Activated CD4-positive, alpha-beta T cell treated with anti-CD3 and anti-CD28 coated beads for 1 hour (primary cell): Measurements from ENCODE around the gene CKAP2.
"Not testable (repeated sequence)": the region's sequence is repeated elsewhere in the genome, so short reads cannot be mapped to it uniquely, and the experiment has no call there.

ENCODE experiments used
- DNase-seq: peaks from one replicate; pipeline ENCODE4 v3.0.0-alpha.2; 2020

Gene CKAP2

DNA sequence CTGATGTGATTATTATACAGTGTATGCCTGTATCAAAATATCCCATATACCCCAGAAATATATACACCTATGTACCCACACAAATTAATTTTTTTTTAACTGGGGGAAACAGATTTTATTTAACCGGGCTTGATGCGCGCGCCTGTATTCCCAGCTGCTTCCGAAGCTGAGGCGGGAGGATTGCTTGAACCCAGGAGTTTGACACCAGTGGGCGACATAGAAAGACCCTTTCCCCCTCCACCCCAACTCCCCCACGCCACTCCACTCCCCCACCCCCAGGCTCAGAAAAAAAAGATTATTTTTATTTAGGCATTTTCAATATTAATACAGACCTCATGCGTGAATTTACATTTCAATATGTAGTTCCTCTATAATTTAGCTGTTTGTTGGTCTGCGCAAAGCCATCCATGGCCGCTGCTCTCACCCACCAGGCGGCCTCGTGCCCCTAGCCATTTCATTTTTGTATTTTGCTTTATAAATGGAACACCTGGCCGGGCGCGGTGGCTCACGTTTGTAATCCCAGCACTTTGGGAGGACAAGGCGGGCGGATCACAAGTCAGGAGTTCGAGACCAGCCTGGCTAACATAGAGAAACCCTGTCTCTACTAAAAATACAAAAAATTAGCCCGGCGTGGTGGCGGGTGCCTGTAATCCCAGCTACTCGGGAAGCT is 4.0 kb upstream of the CKAP2 start:
- DNase-seq, result no peak

DNA sequence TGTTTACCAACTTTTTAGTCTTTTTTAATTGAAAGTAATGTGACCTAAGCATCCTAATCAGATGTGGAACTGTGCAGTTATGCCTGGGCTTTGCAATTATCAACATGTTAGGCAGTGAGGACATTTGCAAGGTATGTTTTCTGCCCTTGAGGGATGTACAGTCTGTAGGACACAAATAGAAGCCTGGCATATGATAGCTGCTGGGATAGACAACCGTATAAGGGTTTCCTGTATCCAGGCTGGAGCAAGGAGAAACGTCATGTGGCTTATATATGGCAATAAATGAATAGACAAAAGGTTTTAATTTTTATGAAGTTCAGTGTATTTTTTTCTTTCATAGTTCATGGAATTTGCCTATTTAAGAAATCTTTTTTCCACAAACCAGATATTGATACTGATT is 2.8 kb upstream of the CKAP2 start:
- DNase-seq, result no peak

DNA sequence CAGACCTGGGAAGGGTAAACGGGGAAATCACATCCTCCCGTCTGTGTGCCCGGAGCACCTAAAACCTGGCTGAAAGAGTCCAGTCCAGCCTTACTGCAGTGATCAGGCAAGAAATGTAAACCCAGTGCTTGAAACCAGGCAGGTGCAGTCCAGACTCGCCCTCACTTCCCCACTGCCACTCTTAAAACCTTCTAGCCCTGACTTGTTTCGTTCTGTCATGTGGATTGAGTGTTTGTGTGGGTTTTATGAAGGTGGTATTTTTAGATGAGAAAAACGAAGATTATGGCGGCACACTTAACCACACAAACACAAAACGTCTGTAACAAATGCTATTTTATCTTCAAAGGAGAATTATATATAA is 839 bp upstream of the CKAP2 start:
- DNase-seq, result no peak

GRCh38 chr13:52455677-52456041 is 381 bp downstream of the CKAP2 start:
- peak; percentile 66 for DNase-seq

DNA sequence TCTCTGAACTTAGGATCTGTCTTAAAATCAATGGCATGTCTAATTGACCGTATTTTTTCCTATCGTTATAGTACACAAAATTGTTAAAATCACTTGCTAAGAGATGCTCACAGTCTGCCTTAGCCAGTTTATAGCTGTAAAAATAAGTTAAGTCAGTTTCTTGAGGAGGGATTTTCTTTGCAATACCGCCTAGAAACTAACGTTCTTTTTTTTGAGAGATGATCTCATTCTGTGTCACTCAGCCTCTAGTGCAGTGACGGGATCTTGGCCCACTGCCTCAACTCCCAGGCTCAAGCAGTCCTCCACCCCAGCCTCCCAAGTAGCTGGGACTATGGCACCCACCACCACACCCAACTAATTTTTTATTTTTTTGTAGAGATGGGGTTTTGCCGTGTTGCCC is 4.4 kb downstream of the CKAP2 start:
- no peak for DNase-seq

DNA sequence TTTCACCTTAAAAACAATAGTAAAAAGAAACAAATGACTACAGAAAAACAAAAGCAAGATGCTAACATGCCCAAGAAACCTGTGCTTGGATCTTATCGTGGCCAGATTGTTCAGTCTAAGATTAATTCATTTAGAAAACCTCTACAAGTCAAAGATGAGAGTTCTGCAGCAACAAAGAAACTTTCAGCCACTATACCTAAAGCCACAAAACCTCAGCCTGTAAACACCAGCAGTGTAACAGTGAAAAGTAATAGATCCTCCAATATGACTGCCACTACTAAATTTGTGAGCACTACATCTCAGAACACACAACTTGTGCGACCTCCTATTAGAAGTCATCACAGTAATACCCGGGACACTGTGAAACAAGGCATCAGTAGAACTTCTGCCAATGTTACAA is 6.0 kb downstream of the CKAP2 start:
- DNase-seq, result no peak

DNA sequence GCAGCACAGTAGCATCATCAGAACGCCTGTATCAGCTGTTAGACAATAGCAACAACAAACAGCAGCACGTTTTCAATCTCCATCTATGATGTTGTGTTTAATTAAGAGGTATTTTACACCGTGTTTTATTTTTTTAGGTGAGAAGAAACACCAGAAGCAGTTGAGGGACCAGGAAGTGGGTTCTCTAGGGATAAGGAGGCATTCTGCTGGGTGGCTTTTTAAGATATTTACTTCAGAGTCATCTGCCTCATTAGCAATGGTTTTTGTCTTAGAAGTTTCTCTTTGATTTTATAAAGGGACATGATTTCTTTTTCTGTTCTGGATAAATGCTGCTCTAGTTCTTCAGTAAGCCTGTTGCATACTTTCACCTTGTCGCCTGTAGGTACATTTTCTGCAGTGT is 8.2 kb downstream of the CKAP2 start:
- no peak for DNase-seq

DNA sequence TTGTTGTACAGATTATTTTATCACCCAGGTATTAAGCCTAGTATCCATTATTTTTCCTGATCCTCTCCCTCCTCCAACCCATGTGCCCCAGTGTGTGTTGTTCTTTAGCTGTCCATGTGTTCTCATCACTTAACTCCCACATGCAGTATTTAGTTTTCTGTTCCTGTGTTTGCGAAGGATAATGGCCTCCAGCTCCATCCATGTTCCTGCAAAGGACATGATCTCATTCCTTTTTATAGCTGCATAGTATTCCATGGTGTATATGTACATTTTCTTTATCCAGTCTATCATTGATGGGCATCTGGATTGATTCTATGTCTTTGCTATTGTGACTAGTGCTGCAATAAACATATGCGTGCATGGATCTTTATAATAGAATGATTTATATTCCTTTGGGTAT is 13.2 kb downstream of the CKAP2 start:
- not testable (repeated sequence) for DNase-seq

DNA sequence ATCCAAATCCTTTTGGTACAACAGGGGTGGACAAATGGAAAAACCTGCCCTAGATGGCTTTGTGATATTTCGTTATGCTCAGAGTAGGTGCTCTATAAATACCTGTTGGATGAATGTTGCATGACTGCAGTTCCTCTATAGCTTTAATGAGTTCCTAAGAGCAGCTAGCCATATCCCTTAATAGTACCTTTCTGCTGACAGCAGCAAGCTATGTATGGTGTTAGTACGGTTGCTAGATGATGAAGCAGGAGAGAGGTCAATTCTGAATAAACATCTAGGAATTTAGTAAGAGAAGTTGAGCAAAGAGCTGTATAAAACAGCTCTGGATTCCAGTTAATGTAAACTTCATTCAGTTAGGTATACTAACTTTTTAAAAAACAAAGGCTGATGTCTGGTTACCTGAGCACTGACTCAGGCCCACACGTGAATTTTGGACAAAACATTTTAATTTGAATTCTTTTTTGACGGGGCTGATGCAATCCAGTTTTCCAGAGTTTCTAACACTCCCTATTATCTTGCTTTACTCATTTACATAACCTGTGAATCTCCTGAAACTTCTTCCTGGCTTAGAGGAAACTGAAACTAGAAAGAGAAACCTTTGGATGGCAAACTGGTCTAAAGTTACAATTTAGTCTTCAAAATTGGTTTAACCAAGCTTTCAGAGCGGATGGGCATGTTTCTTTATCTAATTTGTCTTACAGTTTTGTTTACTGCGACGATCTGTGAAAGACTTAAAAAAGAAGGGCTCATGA is 25.6 kb downstream of the CKAP2 start:
- DNase-seq, result not testable (repeated sequence)

DNA sequence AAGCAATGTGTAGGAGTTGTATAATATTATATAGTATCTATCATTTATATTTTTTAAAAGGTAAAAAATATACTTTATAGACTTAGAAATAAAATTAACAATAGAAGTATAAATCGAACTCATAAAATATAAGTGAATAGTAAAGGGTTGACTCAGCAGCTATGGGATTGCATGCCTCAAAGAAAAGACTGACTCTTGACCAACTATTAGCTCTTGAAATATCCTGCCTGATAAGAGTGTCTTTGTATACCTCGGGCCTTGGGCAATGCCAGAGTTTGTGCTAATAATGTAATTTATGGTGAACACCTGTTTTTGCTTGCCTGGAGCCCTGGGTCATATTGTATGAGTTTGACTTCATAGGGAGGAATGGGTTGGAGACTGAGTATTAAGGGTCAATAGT is 31.8 kb downstream of the CKAP2 start:
- not testable (repeated sequence) for DNase-seq

DNA sequence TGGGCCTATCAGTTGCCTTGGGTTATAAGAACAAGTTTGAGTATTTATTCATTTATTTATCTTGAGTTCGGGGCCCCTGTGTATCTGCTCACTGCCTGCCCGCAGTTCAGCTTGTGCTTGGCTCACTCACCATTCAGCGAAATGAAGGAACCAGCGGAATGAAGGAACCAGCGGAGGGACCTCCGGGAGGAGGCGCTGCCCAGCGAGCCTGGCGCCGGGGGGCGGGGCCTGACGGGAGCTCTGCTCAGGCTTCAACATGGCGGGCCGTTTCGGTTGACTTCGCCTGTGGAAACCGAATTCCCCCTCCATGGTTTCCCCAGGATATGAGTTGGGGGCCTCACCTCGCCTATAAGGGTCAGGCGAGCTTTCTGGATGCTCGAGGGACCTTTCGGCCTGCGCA is 33.5 kb downstream of the CKAP2 start:
- DNase-seq, result not testable (repeated sequence)

DNA sequence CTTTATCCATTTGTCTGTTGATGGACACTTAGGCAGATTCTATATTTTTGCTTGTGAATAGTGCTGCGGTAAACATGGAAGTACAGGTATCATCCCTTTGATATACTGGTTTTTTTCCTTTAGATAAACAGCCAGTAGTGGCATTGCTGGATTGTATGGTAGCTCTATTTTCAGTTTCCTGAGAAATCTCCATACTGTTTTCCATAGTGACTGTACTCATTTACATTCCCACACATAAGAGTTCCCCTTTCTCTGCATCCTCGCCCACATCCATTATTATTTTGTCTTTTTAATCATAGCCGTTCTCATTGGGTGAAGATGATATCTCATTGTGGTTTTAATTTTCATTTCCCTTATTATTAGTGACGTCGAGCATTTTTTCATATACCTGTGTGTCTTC is 35.7 kb downstream of the CKAP2 start:
- DNase-seq, result not testable (repeated sequence)

DNA sequence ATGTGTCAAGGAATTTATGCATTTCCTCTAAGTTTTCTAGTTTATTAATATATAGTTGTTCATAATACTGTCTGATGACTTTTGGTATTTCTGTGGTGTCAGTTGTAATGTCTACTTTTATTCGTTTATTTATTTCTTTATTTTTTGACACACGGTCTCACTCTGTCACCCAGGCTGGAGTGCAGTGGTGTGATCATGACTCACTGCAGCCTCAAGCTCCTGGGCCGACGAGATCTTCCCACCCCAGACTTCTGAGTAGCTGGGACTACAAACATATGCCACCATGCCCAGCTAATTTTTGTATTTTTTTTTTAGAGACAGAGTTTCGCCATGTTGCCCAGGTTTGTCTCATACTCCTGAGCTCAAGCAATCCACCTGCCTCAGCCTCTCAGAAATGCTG is 39.0 kb downstream of the CKAP2 start:
- DNase-seq, result not testable (repeated sequence)

- DNase-seq, result not testable (repeated sequence)
Measured at GRCh38 chr13:52497979-52498378, 42.7 kb downstream of the CKAP2 start.

DNA sequence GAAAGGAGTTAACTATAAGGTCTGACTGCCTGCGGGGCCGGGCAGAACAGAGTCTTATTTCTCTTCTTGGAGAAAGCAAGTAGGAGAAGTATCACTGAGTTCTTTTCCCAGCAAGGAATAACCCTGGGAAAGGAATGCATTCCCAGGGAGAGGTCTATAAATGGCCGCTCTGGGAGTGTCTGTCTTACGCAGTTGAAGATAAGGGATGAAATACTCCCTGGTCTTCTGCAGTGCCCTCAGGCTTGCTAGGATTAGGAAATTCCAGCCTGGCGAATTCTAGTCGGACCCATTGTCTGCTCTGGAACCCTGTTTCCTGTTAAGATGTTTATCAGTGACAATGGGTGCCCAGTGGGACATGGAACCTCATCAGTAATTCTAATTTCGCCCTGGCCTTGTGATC is 47.0 kb downstream of the CKAP2 start:
- DNase-seq, result not testable (repeated sequence)

DNA sequence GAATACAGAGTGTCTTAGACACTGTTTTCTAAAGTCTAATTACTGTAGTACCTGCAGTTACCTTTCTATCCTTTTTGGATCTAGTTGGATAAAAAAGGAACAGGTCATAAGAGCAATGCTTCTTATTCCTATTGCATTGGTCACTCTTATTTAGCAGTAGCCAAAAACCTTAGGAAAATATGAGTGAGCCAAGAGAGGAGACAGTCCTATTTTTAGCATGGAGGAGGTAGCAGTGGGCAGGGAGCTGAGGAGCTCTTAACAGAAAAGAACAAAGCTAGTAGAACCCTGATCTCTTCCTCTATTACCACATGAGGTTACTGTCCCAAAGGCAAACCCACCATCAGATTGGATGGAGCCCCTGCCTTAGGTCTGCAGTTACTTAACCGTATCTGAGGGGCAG is 50.6 kb downstream of the CKAP2 start:
- DNase-seq, result not testable (repeated sequence)

- DNase-seq, result not testable (repeated sequence)
Measured at GRCh38 chr13:52509532-52509931, 54.3 kb downstream of the CKAP2 start.

DNA sequence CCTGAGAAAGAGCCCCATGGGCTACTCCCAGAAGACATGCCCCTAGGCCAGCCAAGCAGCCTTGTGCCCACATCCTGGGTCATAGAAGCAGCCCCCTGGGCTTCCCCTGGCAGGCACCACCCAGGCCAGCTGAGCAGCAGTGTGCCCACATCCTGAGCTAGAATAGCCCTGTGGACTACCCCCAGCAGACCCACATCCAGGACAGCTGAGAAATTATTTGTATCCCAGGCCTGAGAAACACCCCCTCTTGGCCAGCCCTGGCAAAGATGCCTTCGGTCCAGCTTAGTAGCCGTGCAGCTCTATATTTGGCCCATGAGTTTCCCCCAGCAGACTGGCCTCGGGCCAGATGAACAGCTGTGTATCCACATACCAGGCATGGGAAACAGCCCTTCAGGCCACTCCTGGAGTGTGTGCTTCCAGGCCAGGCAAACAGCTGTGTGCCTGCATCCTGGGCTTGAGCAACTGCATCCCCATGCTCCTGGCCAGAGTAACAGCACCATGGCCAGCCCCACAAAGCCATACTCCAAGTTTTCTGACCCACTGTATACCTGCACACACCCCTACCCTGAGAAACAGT is 55.0 kb downstream of the CKAP2 start:
- not testable (repeated sequence) for DNase-seq

DNA sequence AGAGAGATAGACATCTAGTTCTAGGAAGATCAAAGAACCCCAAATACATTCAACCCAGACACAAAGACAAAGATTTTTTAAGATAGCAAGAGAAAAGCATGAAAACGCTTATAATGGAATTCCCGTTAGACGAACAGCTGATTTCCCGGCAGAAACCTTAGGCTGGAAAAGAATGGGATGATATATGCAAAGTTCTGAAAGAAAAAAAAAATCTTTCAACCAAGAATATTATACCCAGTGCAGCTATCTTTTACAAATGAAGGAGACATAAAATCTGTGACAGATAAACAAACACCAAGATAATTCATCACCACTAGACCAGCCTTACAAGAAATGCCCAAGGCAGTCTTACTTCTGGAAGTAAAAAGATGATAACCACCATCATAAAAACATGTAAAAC is 56.3 kb downstream of the CKAP2 start:
- DNase-seq, result not testable (repeated sequence)

DNA sequence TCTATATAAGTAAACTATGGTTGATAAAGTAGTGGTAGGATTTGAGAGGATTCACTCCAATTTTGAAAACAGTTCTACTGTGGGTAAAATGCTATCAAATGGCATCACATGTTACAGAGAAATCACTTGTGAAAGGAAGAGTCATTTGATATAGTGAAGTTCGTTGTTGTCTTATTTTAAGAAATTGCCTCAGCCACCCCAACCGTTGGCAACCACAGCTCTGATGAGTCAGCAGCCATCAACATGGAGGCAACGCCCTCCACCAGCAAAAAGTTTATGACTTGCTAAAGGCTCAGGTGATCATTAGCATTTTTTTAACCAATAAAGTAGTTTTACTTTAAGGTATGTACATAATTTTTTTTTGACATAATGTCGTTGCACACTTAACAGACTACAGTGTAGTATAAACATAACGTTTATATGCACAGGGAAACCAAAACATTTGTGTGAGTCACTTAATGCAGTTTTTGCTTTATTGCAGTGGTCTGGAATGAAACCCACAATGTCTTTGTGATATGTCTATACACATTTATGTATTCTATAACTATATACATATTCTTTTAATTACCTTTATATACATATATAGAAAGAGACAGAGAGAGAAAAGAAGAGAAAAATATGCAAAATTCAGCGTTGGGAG is 58.8 kb downstream of the CKAP2 start:
- not testable (repeated sequence) for DNase-seq

- not testable (repeated sequence) for DNase-seq
Measured at GRCh38 chr13:52523323-52523722, 68.0 kb downstream of the CKAP2 start.
